ENCODE measurements around the gene CD180. TPM values are rescaled to one million over a fixed set of nuclear protein-coding genes. Genes with fewer than 3 reads are reported as not detected.

CD180 gene
- total RNA-seq, 4 donors from 2014 or later = 0.82 to 5.2 (median 2.6) TPM; not detected in 1

DNA sequence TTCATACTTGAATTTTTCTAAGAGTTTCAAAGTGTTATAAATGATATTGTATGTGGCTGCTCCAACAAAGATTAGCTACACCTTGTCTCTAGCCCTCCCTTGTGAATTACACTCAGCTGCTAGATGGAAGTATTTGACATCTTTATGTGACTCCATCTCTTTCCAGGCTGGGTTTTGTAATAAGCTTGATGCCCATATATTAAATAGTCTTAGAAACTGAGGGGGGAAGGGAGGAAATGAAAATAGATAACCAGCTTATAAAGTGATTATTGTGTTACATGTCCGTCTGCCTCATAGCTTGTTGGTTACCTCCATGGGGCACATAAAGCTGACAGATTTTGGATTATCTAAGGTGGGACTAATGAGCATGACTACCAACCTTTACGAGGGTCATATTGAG lies 63.4 kb downstream of the CD180 start:
- in situ Hi-C loops (cut with MboI; ENCODE audit: low pct_ligation_motif_present in 1 of 4, low pct_unique_long_range_greater_than_20kb in 1 of 4, low sequenced_read_pairs in 3 of 4) (no loop called here), intact Hi-C loops (cut with DNase I; ENCODE audit: low total_unique reads) (no loop called here)
- H3K27me3 ChIP-seq = no peaks in the 10 kb centered on the region
- 48% methylated on average over 2 of the region's 2 CpGs; no CpG with 5 or more reads in 1 of the 2 donors for WGBS, 2 donors (ENCODE audit: low coverage in 1 of 2)
- no peak overlapping the region for H3K27ac ChIP-seq
- DNase-seq = no peak
- peaks cover 0 to 12% (median 0%) of the 10 kb centered on the region in 4 donors for H3K36me3 ChIP-seq
- no peaks in the 10 kb centered on the region for H3K4me1 ChIP-seq
- TF ChIP-seq POLR2AphosphoS5 (IDR thresholded peaks at IDR 0.05) = no peak
- TF ChIP-seq EP300 (IDR thresholded peaks at IDR 0.05; ENCODE audit: low read depth) = no peak
- TF ChIP-seq POLR2A (IDR thresholded peaks at IDR 0.05) = no peak
- TF ChIP-seq, protein P1, sequence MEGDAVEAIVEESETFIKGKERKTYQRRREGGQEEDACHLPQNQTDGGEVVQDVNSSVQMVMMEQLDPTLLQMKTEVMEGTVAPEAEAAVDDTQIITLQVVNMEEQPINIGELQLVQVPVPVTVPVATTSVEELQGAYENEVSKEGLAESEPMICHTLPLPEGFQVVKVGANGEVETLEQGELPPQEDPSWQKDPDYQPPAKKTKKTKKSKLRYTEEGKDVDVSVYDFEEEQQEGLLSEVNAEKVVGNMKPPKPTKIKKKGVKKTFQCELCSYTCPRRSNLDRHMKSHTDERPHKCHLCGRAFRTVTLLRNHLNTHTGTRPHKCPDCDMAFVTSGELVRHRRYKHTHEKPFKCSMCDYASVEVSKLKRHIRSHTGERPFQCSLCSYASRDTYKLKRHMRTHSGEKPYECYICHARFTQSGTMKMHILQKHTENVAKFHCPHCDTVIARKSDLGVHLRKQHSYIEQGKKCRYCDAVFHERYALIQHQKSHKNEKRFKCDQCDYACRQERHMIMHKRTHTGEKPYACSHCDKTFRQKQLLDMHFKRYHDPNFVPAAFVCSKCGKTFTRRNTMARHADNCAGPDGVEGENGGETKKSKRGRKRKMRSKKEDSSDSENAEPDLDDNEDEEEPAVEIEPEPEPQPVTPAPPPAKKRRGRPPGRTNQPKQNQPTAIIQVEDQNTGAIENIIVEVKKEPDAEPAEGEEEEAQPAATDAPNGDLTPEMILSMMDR (IDR thresholded peaks at IDR 0.05) = no peak
- no peak overlapping the region for H3K4me3 ChIP-seq
- H3K9me3 ChIP-seq = no peaks in the 10 kb centered on the region

DNA sequence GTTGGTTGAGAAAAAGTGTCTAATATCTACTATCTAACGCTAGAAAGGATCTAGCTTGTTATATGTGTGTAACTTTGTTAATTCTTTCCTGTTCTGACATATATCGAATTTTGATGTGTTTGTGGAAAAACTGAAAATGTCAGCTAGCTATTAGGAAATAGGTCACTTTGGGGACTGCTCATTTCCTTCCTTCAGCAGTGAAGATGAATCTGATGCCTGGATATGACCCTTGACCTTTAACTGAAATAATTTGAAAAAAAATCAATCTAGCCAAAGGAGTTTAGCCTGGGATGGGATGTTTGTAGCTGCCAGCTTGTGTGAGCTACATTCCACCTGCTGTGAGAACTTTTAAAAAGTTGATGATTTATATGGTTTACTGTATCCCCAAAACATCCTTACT lies 66.8 kb downstream of the CD180 start:
- Histone ChIP-seq H3K4me3 (no peak overlapping the region), H3K9me3 (no peaks in the 10 kb centered on the region), H3K27me3 (no peaks in the 10 kb centered on the region), H3K4me1 (no peaks in the 10 kb centered on the region), H3K36me3 (peaks cover 0 to 3% (median under 1%) of the 10 kb centered on the region in 4 donors), H3K27ac (no peak overlapping the region)
- intact Hi-C loops (cut with DNase I; ENCODE audit: low total_unique reads) = no loop called here
- in situ Hi-C loops (cut with MboI; ENCODE audit: low pct_ligation_motif_present in 1 of 4, low pct_unique_long_range_greater_than_20kb in 1 of 4, low sequenced_read_pairs in 3 of 4) = no loop called here
- TF ChIP-seq POLR2A (IDR thresholded peaks at IDR 0.05) (no peak), POLR2AphosphoS5 (IDR thresholded peaks at IDR 0.05) (no peak), EP300 (IDR thresholded peaks at IDR 0.05; ENCODE audit: low read depth) (no peak)
- TF ChIP-seq, protein P1 (IDR thresholded peaks at IDR 0.05) = no peak
- no peak for DNase-seq
- WGBS, 2 donors (ENCODE audit: low coverage in 1 of 2) = 95 to 100% methylated on average over 1 to 2 of the region's 2 CpGs
